GM10266 (cell line): ENCODE data around the gene ANK3.

ENCODE experiments used
- DNase-seq: peaks from one replicate; pipeline ENCODE4 v3.0.0; 2012; ENCODE audit errors: extremely low spot score
- TF ChIP-seq, protein P1 (sequence below): IDR thresholded peaks from 2 replicates; pipeline ENCODE4 v1.5.1; 2012; ENCODE audit warnings: mild to moderate bottlenecking, low read depth; ENCODE audit not compliant: control insufficient read depth, insufficient read depth; ENCODE audit errors: missing control alignments

Gene ANK3

DNA sequence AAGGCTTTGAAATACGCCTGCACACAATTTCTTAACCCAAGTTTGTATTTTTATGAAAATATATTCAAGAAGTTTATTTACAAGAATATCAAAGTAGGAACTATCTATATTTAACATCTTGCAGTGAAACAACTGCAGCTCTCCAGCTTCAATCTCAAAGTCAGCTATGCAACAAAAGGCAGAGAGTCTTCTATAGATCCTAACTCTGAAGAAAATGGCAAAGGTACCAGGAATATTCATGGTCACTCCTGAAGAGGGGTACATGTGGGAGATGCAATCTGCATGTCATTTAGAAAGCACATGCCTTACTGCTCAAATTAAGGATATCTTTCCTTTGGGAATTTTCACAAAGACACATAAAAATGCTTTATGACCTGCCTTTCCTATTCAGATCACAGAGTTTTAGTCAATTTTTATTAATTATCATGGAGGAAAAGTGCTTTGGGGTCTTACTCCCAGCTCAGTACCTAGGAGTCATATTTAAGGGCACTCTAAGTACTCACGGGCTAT, 1.5 kb downstream of the ANK3 start:
- TF ChIP-seq, protein P1, sequence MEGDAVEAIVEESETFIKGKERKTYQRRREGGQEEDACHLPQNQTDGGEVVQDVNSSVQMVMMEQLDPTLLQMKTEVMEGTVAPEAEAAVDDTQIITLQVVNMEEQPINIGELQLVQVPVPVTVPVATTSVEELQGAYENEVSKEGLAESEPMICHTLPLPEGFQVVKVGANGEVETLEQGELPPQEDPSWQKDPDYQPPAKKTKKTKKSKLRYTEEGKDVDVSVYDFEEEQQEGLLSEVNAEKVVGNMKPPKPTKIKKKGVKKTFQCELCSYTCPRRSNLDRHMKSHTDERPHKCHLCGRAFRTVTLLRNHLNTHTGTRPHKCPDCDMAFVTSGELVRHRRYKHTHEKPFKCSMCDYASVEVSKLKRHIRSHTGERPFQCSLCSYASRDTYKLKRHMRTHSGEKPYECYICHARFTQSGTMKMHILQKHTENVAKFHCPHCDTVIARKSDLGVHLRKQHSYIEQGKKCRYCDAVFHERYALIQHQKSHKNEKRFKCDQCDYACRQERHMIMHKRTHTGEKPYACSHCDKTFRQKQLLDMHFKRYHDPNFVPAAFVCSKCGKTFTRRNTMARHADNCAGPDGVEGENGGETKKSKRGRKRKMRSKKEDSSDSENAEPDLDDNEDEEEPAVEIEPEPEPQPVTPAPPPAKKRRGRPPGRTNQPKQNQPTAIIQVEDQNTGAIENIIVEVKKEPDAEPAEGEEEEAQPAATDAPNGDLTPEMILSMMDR = no peak
- DNase-seq = no peak

DNA sequence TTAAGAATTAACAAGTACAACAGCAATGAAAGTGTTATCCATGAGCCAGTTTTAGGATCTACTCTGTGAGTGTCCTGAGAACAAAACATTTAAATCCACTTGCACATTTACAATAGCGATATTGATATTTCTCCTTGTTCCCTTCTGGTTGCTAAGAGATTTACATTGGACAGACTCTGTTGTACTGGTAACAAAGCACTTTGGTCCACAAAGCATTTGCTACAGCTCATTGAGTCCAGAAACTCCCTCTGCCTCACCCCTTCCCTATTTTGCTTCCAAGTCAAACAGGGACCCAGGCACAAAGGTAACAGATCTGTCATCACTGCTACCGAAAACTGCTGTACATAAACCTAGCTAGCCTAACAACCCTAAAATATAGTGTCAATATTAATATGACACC, 2.1 kb downstream of the ANK3 start:
- TF ChIP-seq, protein P1 = no peak
- no peak for DNase-seq

DNA sequence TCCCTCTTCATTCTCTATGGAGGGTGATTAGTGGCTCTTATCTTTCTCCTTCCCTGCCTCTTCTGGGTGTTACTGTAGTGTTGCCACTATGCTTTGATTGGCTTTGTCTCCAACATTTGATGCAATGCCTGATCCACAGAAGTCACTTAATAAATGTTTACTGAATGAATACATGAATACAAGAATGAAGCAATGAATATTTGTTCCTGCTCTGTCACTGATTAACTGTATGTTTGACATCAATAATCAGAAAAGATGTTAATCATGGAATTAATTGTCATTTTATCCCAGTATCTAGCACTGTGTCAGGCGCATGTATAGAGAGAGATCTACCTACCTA, 4.3 kb downstream of the ANK3 start:
- DNase-seq = no peak
- TF ChIP-seq, protein P1 = no peak

DNA sequence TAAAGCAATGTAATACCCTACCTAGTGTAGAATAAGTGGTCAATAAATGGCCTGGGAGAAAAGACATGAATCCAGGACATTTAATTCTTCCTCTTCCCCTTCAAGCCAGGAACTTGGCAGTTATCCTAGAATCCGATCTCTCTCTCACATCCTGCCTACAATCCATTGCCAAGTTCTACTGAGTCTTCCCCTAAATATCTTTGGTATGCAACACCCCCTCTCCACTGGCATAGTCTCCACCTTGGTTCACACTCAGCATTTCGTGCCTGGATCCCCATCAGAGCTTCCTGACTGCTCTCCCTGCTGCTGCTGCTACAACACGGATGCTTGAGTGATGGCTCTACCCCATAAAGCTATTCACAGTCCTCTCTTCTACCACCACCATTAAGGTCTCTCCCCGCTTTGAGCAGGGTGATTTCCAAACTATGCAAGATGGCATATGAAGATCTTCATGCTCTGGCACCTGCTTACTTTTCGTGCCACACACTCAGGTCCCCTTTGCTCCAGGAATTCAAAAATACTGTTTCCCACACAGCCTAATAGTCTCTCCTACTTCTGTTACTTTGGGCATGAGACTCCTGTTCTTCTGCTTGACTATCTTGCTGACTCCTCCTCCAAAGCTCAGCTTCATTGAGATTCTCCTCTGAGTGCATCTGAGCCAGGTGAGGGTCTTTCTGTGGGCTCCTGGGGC, 4.8 kb downstream of the ANK3 start:
- TF ChIP-seq, protein P1 = no peak
- no peak for DNase-seq

DNA sequence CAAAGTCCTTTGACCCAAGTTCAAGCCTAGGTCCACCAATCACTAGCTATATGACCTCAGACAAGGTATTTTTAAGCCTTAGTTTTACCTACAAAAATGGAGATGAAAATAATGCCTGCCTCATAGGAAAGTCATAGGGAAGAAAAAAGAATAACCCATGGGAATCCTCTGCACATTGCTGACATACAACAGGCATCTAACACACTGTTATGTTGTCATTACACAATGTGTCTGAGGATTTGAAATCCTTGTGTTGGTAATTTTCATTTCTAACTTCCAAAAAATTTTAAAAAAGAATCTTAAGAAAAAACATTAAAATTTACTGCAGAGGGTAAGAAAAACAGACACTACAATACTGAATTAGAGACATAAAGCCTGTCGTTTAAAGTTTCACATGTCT, 5.7 kb downstream of the ANK3 start:
- no peak for DNase-seq
- TF ChIP-seq, protein P1 = no peak

DNA sequence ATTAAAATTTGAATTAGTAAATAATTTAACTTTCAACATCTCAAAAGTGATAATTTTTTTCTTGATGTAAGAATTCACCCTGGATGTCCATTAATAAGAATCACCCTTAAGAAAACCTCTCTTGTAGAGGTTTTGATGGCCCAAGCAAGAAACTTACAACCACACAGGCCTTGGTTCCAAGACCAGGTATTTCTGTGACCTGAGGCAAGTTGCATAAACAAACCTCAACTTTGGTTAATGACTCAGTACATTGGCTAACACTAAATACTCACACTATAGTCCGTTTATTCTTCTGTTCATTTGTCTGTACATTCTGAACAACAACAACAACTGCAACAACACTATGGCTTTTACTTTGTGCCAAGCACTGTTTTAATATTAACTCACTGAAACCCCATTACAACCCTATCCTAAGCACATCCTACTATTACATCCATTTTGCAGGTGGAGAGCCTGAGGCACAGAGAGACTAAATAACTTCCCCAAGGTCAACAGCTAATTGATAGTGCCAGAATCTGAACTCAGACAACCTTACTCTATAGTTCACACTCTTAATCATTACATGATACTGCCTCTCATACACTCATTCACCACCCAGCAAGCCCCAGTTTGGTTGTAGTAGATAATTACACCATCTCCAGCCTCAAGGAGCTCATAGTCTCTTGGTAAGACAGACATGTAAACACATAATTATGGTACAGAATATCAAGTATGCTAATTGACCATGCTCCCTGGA, 6.6 kb downstream of the ANK3 start:
- DNase-seq = no peak
- TF ChIP-seq, protein P1 = no peak

DNA sequence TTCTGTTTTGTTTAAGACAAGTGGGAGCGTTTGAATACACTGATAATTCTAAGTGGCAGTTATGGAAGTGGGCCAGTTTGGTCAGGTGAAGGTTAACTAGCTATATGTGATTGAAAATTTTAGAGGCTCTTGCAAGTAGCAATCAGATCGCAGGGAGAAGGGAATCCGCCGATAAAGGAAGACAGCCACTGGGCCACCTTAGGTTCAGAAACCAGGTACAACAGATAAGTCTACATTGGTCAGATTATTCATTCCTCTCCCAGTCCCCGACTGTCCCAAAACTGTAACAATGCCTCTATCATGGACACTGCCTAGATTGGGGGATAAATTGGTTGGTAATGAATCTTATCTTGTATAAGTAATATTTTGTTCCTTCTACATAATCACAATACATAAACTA, 8.9 kb downstream of the ANK3 start:
- TF ChIP-seq, protein P1 = no peak
- no peak for DNase-seq
